GM19035 (cell line): ENCODE data around the gene CD8B2.
"Not testable (repeated sequence)": the region's sequence is repeated elsewhere in the genome, so short reads cannot be mapped to it uniquely, and the experiment has no call there.

Source experiments
- ATAC-seq: cut with Tn5 transposase; IDR thresholded peaks from one replicate; pipeline ENCODE4 v1.9.1; 2021; ENCODE audit not compliant: unreplicated experiment

CD8B2 gene

DNA sequence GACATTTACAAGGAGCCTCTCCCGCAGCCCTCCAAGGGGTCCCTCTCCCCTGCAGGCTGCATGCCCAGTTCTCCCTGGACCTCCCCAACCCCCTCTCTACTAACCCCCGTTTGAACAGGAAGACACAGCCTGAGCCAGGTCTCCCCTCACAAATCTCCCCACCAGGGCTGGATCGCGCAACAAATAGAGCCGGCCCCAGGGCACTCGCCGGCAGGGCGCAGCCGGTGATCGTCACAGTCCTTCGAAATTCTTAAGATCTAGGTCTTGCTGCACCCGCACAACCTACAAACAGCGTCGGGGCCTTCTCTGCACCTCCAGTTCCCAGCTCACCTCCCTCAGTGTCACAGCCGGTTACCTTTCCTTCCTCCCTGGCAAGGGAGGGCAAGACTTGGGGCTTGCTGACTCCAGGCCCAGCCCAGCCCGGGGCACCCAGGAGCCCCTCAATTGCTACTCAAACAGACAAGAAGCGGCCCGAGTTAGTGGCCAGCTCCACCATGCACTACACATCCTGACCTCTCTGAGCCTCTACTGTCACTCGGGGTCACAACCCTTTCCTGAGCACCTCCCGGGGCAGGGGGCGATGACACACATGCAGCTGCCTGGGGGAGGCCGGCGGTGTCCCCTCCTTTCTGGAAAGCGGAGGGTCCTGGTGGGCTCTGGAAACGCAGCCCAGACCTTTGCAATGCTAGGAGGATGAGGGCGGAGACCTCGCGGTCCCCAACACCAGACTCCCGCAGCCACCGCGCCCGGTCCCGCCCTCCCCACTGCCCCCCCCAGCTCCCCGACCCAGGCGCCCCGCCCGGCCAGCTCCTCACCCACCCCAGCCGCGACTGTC, at the start of gene CD8B2:
Gene CD8B2 (plus strand): TSS at position 814 of the 835 bp plus-strand sequence. CDS start 63 bp downstream, outside the sequence.
- not testable (repeated sequence) for ATAC-seq

DNA sequence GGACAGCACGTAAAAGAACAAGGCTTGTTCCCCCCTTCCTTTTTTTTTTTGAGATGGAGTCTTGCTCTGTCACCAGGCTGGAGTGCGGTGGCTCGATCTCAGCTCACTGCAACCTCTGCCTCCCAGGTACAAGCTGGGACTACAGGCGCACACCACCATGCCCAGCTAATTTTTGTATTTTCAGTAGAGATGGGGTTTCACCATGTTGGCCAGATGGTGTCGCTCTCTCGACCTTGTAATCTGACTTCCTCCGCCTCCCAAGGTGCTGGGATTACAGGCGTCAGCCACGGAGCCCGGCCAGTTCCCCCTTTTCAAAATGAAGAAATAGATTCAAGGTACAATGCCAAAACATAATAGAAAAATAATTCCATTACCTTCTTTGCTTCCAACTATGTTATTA, 25.3 kb upstream of the CD8B2 start:
- not testable (repeated sequence) for ATAC-seq

GRCh38 chr2:106467516-106467915, 19.6 kb upstream of the CD8B2 start:
- not testable (repeated sequence) for ATAC-seq

DNA sequence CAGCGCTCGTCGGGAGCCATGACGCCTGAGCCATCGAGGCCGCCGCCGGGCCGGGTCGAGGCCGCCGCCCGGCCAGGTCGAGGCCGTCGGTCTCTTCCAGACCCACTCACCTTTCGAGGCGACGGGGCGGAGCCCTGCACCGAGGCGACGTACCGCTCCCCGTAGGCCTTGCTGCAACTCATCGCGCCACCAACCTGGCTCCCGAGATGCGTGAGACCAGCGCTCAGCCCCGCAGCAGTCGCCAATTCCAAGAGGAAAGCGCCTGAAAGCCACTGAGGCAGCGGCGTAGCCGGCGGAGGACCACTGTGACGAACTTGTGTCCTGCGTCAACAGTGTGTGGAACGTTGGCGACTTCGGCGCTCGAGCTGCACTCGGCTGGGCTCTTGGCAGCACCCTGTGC, 19.1 kb upstream of the CD8B2 start, which contains the start of gene RGPD3:
Gene RGPD3 (minus strand): TSS at position 307 of the 400 bp plus-strand sequence. CDS start 125 bp downstream, at position 182.
- not testable (repeated sequence) for ATAC-seq

GRCh38 chr2:106470658-106471057, 16.5 kb upstream of the CD8B2 start:
- not testable (repeated sequence) for ATAC-seq

- not testable (repeated sequence) for ATAC-seq
Observed at GRCh38 chr2:106477647-106478046, 9.5 kb upstream of the CD8B2 start.

GRCh38 chr2:106479563-106479962, 7.6 kb upstream of the CD8B2 start:
- not testable (repeated sequence) for ATAC-seq

- not testable (repeated sequence) for ATAC-seq
Observed at GRCh38 chr2:106487386-106488191, 425 bp downstream of the CD8B2 start.

DNA sequence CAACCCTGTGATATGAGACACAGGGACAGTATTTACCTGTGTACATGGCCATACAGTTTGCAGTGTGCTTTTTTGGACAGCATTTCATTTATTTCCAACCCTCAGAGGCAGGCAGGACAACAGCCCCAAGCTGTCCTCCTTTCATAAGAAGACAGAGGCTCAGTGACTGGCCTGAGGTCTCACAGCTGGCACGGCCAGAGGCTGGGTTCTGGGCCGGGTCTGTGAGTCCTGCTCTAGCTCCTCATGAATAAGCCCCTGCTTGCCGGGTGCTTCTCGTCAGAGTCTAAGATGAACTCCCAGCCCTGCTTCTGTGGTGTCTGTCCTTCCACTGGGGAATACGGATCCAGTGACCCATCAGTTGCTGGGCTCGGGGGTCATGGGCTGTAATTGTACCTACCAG, 2.5 kb downstream of the CD8B2 start:
- not testable (repeated sequence) for ATAC-seq

DNA sequence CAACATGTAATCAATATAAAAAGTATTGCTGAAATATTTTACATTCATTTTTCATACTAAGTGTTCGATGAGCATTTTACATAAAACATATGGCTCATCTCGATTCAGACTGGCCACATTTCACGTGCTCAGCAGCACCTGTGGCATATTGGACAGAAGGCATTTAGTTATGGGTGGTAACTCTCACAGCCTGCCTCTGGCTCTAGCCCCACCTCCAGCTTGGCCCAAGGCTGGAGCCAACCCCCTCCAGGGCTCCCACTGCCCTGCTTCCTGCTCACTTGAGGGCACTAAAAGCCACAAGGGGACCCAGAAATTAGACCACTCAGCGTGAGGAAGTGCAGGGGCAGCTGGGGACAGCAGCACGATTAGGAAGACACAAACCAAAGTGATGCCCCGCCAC, 5.2 kb downstream of the CD8B2 start:
- not testable (repeated sequence) for ATAC-seq

- ATAC-seq: not testable (repeated sequence)
Observed at GRCh38 chr2:106492913-106493312, 5.7 kb downstream of the CD8B2 start.

DNA sequence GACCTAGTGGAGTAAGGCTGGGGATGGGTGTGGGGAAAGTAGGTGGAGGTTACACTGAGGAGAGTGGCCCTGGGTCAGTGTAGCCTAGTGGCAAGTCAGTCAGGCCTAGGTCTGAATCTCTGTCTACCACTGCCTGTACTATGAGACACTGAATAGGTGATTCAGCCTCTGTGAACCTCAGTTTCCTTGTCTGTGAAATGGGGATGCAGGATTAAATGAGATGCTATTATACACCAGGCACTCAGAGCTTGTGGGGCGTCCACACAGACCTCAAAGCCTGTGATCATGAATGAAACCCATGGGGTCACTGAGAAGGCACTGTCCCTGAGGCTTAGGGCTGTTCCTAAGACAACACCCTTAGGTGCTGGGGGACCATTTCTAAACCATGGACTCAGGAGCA, 11.4 kb downstream of the CD8B2 start:
- not testable (repeated sequence) for ATAC-seq

GRCh38 chr2:106500350-106500749, 13.2 kb downstream of the CD8B2 start:
- ATAC-seq: not testable (repeated sequence)

DNA sequence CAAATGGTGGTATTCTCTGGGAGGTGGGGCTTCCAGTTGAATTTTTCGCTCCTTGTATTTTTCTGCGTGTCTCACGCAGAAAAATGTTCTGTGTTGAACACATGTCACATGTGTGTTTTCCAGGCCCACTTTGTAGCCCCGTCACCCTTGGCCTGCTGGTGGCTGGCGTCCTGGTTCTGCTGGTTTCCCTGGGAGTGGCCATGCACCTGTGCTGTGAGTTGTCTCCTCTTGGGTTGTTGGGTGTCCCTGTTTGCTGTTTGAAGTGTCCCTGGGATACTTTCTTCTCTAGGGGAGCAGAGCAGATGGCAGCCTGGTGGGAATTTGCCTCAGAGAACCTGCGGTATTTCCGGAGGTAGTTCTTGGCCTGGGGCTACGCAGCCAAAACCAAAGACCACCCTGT, 15.2 kb downstream of the CD8B2 start:
- not testable (repeated sequence) for ATAC-seq

DNA sequence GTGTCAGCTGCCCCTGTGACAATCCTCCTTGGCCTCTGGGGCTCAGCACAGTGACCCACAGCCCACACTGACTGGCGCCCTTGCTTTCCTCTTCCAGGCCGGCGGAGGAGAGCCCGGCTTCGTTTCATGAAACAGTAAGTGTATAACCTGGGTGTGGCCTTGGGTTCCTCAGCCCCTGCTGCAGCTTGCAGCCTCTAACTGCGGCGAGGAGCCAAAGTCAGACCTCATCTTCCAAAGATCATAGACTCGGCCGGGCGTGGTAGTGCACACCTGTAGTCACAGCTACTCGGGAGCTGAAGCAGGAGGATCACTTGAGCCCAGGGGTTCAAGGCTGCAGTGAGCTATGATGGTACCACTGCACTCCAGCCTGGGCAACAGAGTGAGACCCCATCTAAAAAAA, 17.0 kb downstream of the CD8B2 start:
- ATAC-seq: not testable (repeated sequence)

GRCh38 chr2:106504787-106505186, 17.6 kb downstream of the CD8B2 start:
- ATAC-seq: not testable (repeated sequence)

- ATAC-seq: not testable (repeated sequence)
Observed at GRCh38 chr2:106506002-106506687, 19.0 kb downstream of the CD8B2 start.

GRCh38 chr2:106508660-106509373, 21.7 kb downstream of the CD8B2 start:
- ATAC-seq: not testable (repeated sequence)

- not testable (repeated sequence) for ATAC-seq
Observed at GRCh38 chr2:106509374-106509770, 22.2 kb downstream of the CD8B2 start.

GRCh38 chr2:106510791-106511190, 23.6 kb downstream of the CD8B2 start:
- ATAC-seq: not testable (repeated sequence)
